GDM1 (cell line): Measurements from ENCODE around the gene WNT3A.

Experiments
- DNase-seq: peaks from one replicate; lab custom pipeline; 2025; lab: John Stamatoyannopoulos, UW

Gene WNT3A

GRCh38 chr1:228048659-228049298 lies 42.0 kb downstream of the WNT3A start:
- no peak for DNase-seq

GRCh38 chr1:228050571-228051231 lies 43.9 kb downstream of the WNT3A start:
- no peak for DNase-seq

GRCh38 chr1:228058172-228058948 lies 51.6 kb downstream of the WNT3A start:
- DNase-seq = no peak

GRCh38 chr1:228058949-228059633 lies 52.3 kb downstream of the WNT3A start:
- DNase-seq = no peak

- DNase-seq = no peak
These were observed 53.0 kb downstream of the WNT3A start for GRCh38 chr1:228059634-228060457.

- DNase-seq = no peak
These were observed 53.8 kb downstream of the WNT3A start for GRCh38 chr1:228060458-228061190.

- DNase-seq = no peak
These were observed 54.8 kb downstream of the WNT3A start for GRCh38 chr1:228061411-228062084.

GRCh38 chr1:228062085-228062791 lies 55.4 kb downstream of the WNT3A start:
- no peak for DNase-seq

GRCh38 chr1:228062812-228063211 lies 56.0 kb downstream of the WNT3A start:
- no peak for DNase-seq

GRCh38 chr1:228063251-228064191 lies 56.7 kb downstream of the WNT3A start:
- DNase-seq = no peak

GRCh38 chr1:228064296-228064695 lies 57.5 kb downstream of the WNT3A start:
- no peak for DNase-seq

GRCh38 chr1:228064741-228065542 lies 58.1 kb downstream of the WNT3A start:
- no peak for DNase-seq

GRCh38 chr1:228065543-228066347 lies 58.9 kb downstream of the WNT3A start:
- DNase-seq = no peak

- DNase-seq = no peak
These were observed 59.6 kb downstream of the WNT3A start for GRCh38 chr1:228066416-228066815.

- no peak for DNase-seq
These were observed 60.3 kb downstream of the WNT3A start for GRCh38 chr1:228066891-228067654.

GRCh38 chr1:228068359-228068758 lies 61.6 kb downstream of the WNT3A start:
- no peak for DNase-seq
